GM18511 (cell line): ENCODE data around the gene FOXP4.

Experiments
- ATAC-seq: cut with Tn5 transposase; IDR thresholded peaks from one replicate; pipeline ENCODE4 v1.9.1; 2021; ENCODE audit warnings: mild to moderate bottlenecking, moderate library complexity; ENCODE audit not compliant: unreplicated experiment

Gene FOXP4

GRCh38 chr6:41522780-41523548, 23.2 kb upstream of the FOXP4 start:
- ATAC-seq, result no peak

- ATAC-seq, result no peak
Observed at GRCh38 chr6:41523915-41524633, 22.1 kb upstream of the FOXP4 start.

DNA sequence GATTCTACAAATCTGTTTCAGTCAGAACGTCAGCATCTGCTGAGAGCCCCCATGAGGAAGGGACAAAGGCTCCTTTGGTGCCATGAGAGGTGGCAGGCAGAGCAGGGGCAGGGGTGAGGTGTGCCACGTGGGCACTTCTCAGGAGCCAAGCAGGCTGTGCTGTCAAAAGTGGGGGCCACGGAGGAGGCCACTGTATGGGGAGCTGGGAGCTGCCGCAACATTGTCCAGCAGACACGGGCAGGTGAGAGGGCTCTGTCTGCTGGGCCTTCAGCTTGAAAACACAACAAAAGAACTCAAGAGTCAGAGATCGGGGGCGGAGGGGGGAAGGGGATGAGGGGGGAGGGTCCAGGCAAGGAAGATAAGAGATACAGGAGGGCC, 21.6 kb upstream of the FOXP4 start:
- no peak for ATAC-seq

DNA sequence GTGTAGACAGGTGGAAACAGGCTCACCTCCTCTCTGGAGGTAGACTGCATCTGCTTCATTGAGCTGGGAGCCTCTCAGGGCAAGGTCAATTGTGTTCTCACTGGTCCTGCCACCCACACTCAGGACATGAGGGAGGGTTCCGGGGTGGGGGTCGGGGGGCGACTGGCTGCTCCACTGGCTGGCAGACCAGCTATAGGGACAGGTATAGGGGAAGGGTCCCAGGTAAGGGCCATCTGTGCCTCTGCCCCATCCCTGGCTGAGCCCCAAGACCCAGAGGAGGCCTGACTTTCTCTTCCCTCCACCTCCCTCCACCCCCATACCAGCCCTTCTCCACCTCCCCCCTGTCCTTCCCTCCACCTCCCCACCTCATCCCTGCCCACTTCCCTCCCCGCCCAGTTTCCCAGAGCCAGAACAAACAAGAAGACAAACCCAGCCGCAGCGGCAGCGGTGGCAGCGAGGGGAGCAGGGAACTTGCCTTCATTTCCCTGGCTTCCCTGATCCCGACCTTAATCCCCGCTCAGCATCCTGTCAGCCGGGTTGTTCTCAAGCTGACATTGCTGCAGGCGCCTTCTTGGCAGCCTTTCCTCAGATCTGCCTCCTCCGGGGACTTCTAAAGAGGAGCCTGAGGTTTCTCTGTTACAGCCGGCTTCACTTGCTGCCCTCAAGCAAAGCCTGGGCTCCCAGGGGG, 18.3 kb upstream of the FOXP4 start:
- no peak for ATAC-seq

DNA sequence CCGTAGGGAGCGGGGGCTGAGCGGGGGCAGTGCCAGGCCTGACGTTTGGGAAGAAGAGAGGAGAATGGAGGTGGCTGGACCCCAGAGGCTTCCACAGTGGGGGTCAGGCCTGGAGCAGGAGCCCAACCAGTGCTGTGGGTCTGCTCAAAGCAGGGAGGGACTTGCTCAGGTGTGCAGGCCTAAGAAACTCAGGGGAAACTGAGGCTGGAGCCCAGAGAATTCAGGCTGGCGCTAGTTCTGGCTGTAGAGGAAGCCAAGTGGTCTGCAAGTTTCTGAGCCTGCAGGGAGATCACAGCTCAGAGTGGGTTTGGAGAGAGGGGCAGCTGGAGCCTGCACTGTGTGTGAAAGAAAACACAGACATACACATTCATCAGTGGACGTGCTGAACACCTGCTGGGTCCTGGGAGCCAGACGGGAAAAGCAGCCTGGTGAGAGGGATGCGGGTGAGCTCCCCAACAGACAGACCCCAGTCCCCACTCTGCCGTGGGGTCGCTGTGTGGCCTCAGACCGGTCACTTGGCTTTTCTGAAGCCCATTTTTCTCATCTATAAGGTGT, 17.7 kb upstream of the FOXP4 start:
- ATAC-seq, result no peak

DNA sequence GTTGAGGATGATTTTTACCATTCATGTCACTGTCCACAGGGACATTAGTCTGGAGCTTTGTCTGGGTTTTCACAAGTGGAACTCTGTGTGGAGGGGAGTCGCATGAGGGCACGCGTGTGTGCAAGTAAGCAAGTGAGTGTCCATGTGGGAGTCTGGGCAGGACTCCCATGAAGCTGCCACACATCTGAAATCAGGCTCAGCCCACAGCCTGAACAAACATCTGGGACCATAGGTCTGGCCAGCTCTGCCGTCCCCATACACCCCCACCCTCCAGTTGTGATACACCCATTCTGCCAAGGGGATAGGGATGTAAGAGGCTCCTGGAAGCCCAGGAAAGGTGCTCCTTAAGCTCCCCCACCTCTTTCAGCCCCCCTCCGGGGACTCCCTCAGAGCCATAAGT, 17.1 kb upstream of the FOXP4 start:
- ATAC-seq, result no peak

GRCh38 chr6:41529970-41530369, 16.2 kb upstream of the FOXP4 start:
- no peak for ATAC-seq

DNA sequence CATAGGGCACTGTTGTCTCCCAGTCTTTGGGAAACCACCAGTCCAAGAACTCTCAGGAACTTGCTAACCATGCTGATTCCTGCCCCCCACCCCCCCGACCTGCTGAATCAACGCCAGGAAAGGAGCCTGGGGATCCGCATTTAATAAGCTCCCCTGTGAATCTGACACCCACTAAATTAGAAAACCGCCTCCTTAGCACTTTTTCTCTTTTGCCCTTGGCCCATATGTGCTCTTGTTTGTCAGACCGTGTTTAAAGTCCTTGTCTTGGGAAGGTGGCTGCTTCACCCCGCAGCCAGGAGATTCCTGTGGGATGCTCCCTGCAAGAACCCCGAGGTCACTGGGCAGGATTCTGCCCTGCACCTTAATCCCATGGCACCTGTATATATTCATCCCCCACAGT, 15.7 kb upstream of the FOXP4 start:
- no peak for ATAC-seq

DNA sequence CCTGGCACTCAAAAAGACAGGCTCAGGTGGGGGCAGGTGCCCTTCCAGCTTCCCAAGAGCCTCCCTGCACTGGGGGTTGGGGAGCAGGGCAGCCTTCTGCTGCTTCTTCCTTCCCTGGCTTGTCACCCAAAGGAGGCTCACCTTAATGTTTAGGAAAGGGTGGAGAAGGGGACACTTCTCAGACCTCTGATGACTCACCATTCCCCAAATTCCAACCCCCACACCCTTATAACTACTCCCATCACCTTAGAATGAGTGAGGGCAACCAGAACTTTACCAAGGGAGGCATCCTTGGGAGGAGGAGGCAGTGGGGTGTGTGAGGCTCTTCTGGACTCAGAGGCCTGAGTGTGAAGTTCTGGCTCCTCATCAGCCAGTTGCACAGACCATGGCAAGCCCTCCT, 15.2 kb upstream of the FOXP4 start:
- no peak for ATAC-seq

- ATAC-seq, result peak; percentile 87
Observed at GRCh38 chr6:41531591-41532582, 14.3 kb upstream of the FOXP4 start.

DNA sequence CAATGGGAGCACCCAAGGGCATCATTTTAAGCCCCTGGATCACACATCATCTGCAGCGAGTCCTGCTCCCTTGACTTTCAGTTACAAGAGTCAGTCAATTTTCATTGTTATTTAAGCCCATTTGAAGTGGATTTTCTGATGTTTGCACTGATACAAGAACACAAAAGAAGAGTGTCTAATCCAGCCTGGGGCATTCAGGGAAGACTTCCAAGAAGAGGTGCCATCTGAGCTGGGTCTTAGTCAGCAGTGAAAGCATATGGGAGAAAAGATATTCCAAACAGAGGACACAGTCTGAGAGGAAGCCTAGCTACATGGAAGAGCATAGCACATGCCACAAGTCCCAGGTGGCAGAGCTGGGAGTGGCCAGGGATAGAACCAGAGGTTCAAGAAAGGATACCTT, 10.4 kb upstream of the FOXP4 start:
- ATAC-seq, result no peak

GRCh38 chr6:41536795-41537758, 9.1 kb upstream of the FOXP4 start:
- no peak for ATAC-seq

DNA sequence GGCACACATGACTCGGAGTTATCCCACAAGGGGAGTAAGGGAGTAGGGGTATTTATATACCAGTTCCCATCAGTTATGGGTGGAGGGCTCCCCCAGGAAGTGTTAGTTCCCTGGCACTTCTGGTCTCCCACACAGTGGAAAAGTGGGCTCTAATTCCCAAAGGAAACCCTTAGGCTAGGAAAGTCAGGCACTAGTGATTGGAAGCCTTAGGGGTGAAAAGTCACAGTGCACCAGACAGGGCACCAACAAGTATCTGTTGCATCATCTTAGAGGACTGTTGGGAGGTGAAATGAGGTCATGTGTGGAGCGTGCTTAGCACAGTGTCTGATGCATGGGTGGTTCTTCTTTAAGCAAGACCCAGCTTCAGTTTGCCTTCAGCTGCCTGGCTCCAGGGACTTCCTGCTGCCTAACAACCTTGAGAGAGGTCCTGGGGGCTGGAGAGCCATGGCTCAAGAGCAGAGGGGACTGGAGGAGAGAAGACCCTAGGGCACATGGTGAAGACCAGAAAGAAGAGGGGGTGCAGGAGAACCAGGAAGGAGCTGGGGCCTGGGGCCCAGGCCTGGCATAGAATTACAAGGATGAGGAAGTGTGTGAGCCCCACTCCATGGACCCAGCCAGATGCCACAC, 7.5 kb upstream of the FOXP4 start:
- peak; percentile 68 for ATAC-seq

- ATAC-seq, result no peak
Observed at GRCh38 chr6:41539204-41539603, 7.0 kb upstream of the FOXP4 start.

GRCh38 chr6:41541364-41541763, 4.8 kb upstream of the FOXP4 start:
- no peak for ATAC-seq

- no peak for ATAC-seq
Observed at GRCh38 chr6:41543087-41543486, 3.1 kb upstream of the FOXP4 start.

DNA sequence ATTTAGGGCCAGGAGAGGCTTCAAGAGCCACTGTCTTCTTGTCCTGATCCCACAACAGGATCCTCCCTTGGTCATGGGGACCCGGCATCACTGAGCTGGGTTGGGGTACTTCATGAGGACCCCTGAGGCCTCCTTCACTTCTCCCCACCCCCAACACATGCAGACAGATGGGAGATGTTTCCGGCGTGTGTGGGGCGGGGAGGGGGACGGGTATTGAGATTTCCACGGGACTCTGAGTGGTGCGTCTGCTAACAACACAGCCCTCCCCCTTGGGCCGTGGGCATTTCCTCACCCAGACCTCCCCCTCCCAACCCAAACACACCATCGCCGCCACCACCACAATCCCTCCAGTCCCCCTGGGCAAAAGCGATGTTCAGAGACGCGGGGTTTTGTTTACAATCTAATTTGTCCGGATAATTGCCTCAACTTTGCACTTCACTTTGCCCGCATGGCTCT, 906 bp upstream of the FOXP4 start:
- no peak for ATAC-seq

GRCh38 chr6:41546475-41546865, 289 bp downstream of the FOXP4 start:
- ATAC-seq, result peak; percentile 37
